Caco-2 (cell line): ENCODE data around the gene CDCP2. TPM values are rescaled to one million over a fixed set of nuclear protein-coding genes. Genes with fewer than 3 reads are reported as not detected.
"Not testable (repeated sequence)": the region's sequence is repeated elsewhere in the genome, so short reads cannot be mapped to it uniquely, and the experiment has no call there.

Source experiments
- BruUV-seq: library from RNA; stranded (reverse); fragments of 400-500 nt; replicated peaks from 2 replicates; lab custom pipeline; 2021; lab: Mats Ljungman, UMichigan
- CTCF ChIA-PET: fragments of 300-600 bp; sonication (Branson Sonifier 250); formaldehyde crosslinking; loops from one replicate; lab custom pipeline; 2022; ENCODE audit warnings: antibody characterized with exemption; lab: Charles Lee
- POLR2A ChIA-PET: fragments of 300-600 bp; sonication (Branson Sonifier 250); formaldehyde crosslinking; loops from one replicate; lab custom pipeline; 2022; ENCODE audit warnings: antibody characterized with exemption; lab: Charles Lee
- DNase-seq, 2 experiments: peaks; one replicate each; pipeline versions ENCODE4 v3.0.0 to v3.0.0-alpha.2; 2020 to 2022
- H3K27me3 ChIP-seq: replicated peaks from 2 replicates; pipeline ENCODE4 v1.6.0; 2011; ENCODE audit warnings: low read length; ENCODE audit not compliant: control insufficient read depth, insufficient read depth
- H3K36me3 ChIP-seq: 2 replicates; pipeline ENCODE4 v1.5.1; 2011; ENCODE audit warnings: low read length; ENCODE audit not compliant: control insufficient read depth, insufficient read depth
- H3K4me1 ChIP-seq: fragments of 250-450 bp; sonication (Bioruptor Pico); 2 replicates; pipeline ENCODE4 v1.5.1; 2020; ENCODE audit warnings: mild to moderate bottlenecking
- H3K4me3 ChIP-seq: 2 replicates; pipeline ENCODE4 v1.5.1; 2011; ENCODE audit warnings: low read depth, mild to moderate bottlenecking, control low read depth, low read length
- H3K9me3 ChIP-seq: fragments of 250-450 bp; sonication (Bioruptor Pico); 2 replicates; pipeline ENCODE4 v1.5.1; 2020; ENCODE audit warnings: mild to moderate bottlenecking, moderate library complexity
- H3K27ac Mint-ChIP-seq: one replicate; pipeline ENCODE4 v1.8.0; 2022; ENCODE audit warnings: mixed read lengths; ENCODE audit not compliant: unreplicated experiment
- H3K27me3 Mint-ChIP-seq: one replicate; pipeline ENCODE4 v1.8.0; 2022; ENCODE audit warnings: mixed read lengths; ENCODE audit not compliant: insufficient read depth, unreplicated experiment
- H3K36me3 Mint-ChIP-seq: one replicate; pipeline ENCODE4 v1.8.0; 2022; ENCODE audit warnings: mild to moderate bottlenecking, mixed read lengths; ENCODE audit not compliant: insufficient read depth, unreplicated experiment
- H3K4me1 Mint-ChIP-seq: one replicate; pipeline ENCODE4 v1.8.0; 2022; ENCODE audit warnings: low read depth, mixed read lengths; ENCODE audit not compliant: unreplicated experiment
- H3K4me3 Mint-ChIP-seq: one replicate; pipeline ENCODE4 v1.8.0; 2022; ENCODE audit warnings: mild to moderate bottlenecking, moderate library complexity, mixed read lengths; ENCODE audit not compliant: unreplicated experiment
- H3K9me3 Mint-ChIP-seq: one replicate; pipeline ENCODE4 v1.8.0; 2022; ENCODE audit warnings: mixed read lengths; ENCODE audit not compliant: unreplicated experiment
- intact Hi-C: fragments of 100-400 bp; cut with micrococcal nuclease; formaldehyde crosslinking; loops from one replicate; pipeline ENCODE4 v1.10.0; 2022; ENCODE audit not compliant: unreplicated experiment
- total RNA-seq: library from RNA; stranded (reverse); gene quantifications from 2 replicates; pipeline ENCODE4 v1.2.3, GENCODE V29; 2022
- TF ChIP-seq, protein P1 (sequence below), 2 experiments: fragments of 200-600 bp in 1 of 2; IDR thresholded peaks; 1 replicate in 1 of 2; 2 replicates in 1 of 2; pipeline versions ENCODE4 v1.5.1 to v1.8.0; 2011 to 2022; ENCODE audit warnings: antibody characterized with exemption in 1 of 2, control low read depth in 1 of 2, inconsistent platforms in 1 of 2, low read depth in 1 of 2, low read length in 1 of 2, mild to moderate bottlenecking in 1 of 2, moderate library complexity in 1 of 2; ENCODE audit not compliant: insufficient read depth in 1 of 2, severe bottlenecking in 1 of 2, unreplicated experiment in 1 of 2

CDCP2 gene
- total RNA-seq, 1 experiment from 2014 or later: not detected

DNA sequence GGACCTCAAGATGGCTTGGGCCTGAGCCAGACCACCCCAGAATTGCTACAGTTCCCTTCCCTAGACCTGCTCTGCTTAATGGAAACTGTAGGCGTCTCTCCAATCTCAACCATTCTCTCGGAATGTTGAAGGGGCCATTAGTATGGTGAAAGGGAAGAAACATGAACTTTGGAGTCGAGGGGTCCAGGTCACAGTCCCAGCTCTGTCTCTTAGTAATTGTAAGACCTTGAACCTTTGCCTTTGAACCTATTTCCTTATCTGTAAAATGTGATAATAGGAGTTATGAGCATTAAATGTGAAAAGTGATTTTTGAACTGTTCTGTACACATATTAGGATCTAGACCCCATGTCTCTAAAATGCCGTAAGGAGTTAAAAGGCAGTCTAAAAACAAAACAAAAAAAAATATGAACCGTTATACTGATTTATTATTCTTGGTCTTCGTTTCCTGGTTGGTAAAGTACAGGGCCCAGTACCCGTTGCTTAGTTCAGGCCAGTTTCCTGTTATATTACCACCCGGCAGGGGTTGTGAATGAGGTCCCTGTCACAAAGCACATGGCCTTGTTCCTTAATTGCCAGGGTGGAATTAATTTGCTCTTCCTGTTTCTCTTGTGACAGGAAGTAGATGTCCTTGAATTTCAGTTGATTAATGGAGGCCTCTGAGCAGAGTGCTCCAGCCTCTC, 57.1 kb downstream of the CDCP2 start:
- H3K9me3 Mint-ChIP-seq: no peaks in the 10 kb centered on the region
- TF ChIP-seq, protein P1, sequence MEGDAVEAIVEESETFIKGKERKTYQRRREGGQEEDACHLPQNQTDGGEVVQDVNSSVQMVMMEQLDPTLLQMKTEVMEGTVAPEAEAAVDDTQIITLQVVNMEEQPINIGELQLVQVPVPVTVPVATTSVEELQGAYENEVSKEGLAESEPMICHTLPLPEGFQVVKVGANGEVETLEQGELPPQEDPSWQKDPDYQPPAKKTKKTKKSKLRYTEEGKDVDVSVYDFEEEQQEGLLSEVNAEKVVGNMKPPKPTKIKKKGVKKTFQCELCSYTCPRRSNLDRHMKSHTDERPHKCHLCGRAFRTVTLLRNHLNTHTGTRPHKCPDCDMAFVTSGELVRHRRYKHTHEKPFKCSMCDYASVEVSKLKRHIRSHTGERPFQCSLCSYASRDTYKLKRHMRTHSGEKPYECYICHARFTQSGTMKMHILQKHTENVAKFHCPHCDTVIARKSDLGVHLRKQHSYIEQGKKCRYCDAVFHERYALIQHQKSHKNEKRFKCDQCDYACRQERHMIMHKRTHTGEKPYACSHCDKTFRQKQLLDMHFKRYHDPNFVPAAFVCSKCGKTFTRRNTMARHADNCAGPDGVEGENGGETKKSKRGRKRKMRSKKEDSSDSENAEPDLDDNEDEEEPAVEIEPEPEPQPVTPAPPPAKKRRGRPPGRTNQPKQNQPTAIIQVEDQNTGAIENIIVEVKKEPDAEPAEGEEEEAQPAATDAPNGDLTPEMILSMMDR (IDR thresholded peaks at IDR 0.05; ENCODE audit: insufficient read depth in 1 of 2, low read depth in 1 of 2, low read length in 1 of 2, severe bottlenecking in 1 of 2, unreplicated experiment in 1 of 2): no peak

DNA sequence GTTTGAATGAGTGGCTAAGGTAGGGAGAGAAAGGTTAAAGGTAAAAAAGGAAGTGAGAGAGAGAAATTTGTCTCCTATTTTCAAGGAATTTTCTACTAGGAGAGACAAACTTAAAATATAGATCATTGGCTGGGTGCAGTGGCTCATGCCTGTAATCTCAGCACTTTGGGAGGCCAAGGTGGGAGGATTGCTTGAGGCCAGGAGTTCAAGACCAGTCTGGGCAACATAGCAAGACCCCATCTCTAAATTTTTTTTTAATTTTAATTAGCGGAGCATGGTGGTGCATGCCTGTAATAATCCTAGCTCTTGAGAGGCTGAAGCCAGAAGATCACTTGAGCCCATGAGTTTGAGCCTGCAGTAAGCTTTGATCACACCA, 58.1 kb downstream of the CDCP2 start:
- H3K4me1 ChIP-seq, H3K4me3 ChIP-seq, H3K27me3 ChIP-seq, H3K36me3 ChIP-seq, DNase-seq, H3K36me3 Mint-ChIP-seq, intact Hi-C loops, H3K4me3 Mint-ChIP-seq, POLR2A ChIA-PET, H3K9me3 Mint-ChIP-seq, H3K27me3 Mint-ChIP-seq, H3K9me3 ChIP-seq, BruUV-seq: not testable (repeated sequence)
- H3K4me1 Mint-ChIP-seq: peaks cover 11% of the 10 kb centered on the region
- CTCF ChIA-PET: interaction anchor here (1.2 kb wide), 1 partner anchor 13 kb away, joined by 4 read pairs; no protein-coding TSS in a partner anchor
- H3K27ac Mint-ChIP-seq: peak overlapping the region; percentile 13

More for the DNA sequence above, 57.1 kb downstream of the CDCP2 start:
- H3K27me3 Mint-ChIP-seq: no peaks in the 10 kb centered on the region
- BruUV-seq: no TSS peak
- peaks cover 17% of the 10 kb centered on the region for H3K4me1 Mint-ChIP-seq
- H3K27ac Mint-ChIP-seq: no peak overlapping the region
- Histone ChIP-seq H3K4me3 (no peak overlapping the region), H3K4me1 (peaks cover 7% of the 10 kb centered on the region; the same call in 1 of the 2 replicates), H3K27me3 (no peaks in the 10 kb centered on the region), H3K36me3 (no peaks in the 10 kb centered on the region), H3K9me3 (no peaks in the 10 kb centered on the region)
- H3K36me3 Mint-ChIP-seq: no peaks in the 10 kb centered on the region
- DNase-seq: no peak
- ChIA-PET CTCF (no interaction called here), POLR2A (interaction anchor here (0.6 kb wide), 1 partner anchor 323 kb away, joined by 5 read pairs; no protein-coding TSS in a partner anchor)
- H3K4me3 Mint-ChIP-seq: no peak overlapping the region
- intact Hi-C loops: no loop called here

DNA sequence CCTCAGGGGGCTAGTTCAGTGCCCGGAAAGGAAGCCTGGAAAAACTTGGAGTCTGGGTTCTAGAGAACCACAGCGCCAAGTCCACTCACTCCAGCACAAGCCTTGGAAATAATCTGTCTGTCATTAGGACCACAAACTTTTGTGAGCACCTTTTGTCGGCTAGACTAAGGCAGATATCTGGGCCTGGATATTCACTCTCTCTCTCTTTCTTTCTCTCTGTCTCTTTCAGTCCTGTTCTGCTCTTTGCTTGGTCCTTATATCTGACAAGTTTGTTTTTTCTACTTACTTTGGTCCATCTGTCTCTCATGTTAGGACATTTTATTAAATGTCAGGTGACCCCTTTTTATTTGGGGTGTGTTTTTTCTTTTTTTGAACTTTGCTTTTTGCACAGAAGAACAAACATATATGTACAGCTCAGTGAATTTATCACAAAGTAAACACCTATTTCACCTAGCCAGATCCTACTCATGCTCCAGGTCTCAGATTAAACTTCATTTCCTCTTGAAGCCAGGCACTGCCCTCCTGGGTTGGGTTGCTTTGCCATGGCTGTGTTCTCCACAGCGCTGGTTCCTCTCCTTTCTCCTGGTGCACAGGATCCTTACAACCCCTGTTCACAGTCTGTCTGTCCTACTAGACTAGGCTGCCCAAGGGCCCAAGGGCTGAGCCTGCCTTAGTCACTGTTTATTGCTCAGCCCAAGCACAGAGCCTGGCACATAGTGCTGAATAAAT, 58.6 kb downstream of the CDCP2 start:
- Mint-ChIP-seq H3K27ac (peak overlapping the region; percentile 13), H3K4me1 (peaks cover 11% of the 10 kb centered on the region), H3K4me3 (no peak overlapping the region), H3K36me3 (no peaks in the 10 kb centered on the region), H3K27me3 (no peaks in the 10 kb centered on the region), H3K9me3 (no peaks in the 10 kb centered on the region)
- intact Hi-C loops: no loop called here
- POLR2A ChIA-PET: no interaction called here
- Histone ChIP-seq H3K4me3 (no peak overlapping the region), H3K4me1 (peaks cover 7% of the 10 kb centered on the region; the same call in 1 of the 2 replicates), H3K36me3 (no peaks in the 10 kb centered on the region), H3K27me3 (no peaks in the 10 kb centered on the region), H3K9me3 (no peaks in the 10 kb centered on the region)
- no TSS peak for BruUV-seq
- TF ChIP-seq, protein P1 (IDR thresholded peaks at IDR 0.05; ENCODE audit: insufficient read depth in 1 of 2, low read depth in 1 of 2, low read length in 1 of 2, severe bottlenecking in 1 of 2, unreplicated experiment in 1 of 2): no peak
- DNase-seq: no peak
- CTCF ChIA-PET: interaction anchor here (1.2 kb wide), 1 partner anchor 12 kb away, joined by 4 read pairs; no protein-coding TSS in a partner anchor
